Sigmoid colon (tissue), 7 donors: ENCODE measurements around the gene CUL7. TPM values are rescaled to one million over a fixed set of nuclear protein-coding genes. Genes with fewer than 3 reads are reported as not detected.

Experiments
- DNase-seq: peaks from one replicate; pipeline ENCODE4 v3.0.0-alpha.2; 2019
- H3K27ac ChIP-seq, 4 donors: fragments of 200-600 bp; sonication (generic); one replicate each; pipeline ENCODE4 v1.5.1; 2016 to 2019; ENCODE audit warnings: mild to moderate bottlenecking in 1 of 4
- H3K27me3 ChIP-seq, 3 donors: fragments of 200-600 bp; sonication (generic); one replicate each; pipeline ENCODE4 v1.5.1; 2019; ENCODE audit warnings: mild to moderate bottlenecking in 1 of 3
- H3K36me3 ChIP-seq, 4 donors: fragments of 200-600 bp; sonication (generic); one replicate each; pipeline ENCODE4 v1.5.1; 2016 to 2019
- H3K4me1 ChIP-seq, 4 donors: fragments of 200-600 bp; sonication (generic); one replicate each; pipeline ENCODE4 v1.5.1; 2017 to 2019
- H3K4me3 ChIP-seq, 4 donors: fragments of 200-600 bp; sonication (generic); one replicate each; pipeline ENCODE4 v1.5.1; 2017 to 2019; ENCODE audit warnings: mild to moderate bottlenecking in 2 of 4, moderate library complexity in 1 of 4
- H3K9me3 ChIP-seq, 4 donors: fragments of 200-600 bp in 3 of 4; sonication (generic) in 3 of 4; one replicate each; pipeline versions ENCODE4 v1.5.1 to v1.6.1; 2013 to 2019
- CTCF ChIP-seq, 4 experiments: fragments of 450-650 bp in 3 of 4; fragments of 200-600 bp in 1 of 4; IDR thresholded peaks; one replicate each; pipeline ENCODE4 v1.5.1; 2016 to 2019; ENCODE audit warnings: antibody characterized with exemption in 4 of 4, mild to moderate bottlenecking in 3 of 4, moderate library complexity in 2 of 4
- EP300 ChIP-seq, 4 donors: sonication (generic); formaldehyde crosslinking; IDR thresholded peaks; one replicate each; pipeline ENCODE4 v1.6.1; 2017; ENCODE audit warnings: antibody characterized with exemption in 4 of 4
- POLR2A ChIP-seq, 2 donors: fragments of 450-650 bp; IDR thresholded peaks; one replicate each; pipeline ENCODE4 v1.6.1; 2016; ENCODE audit warnings: antibody characterized with exemption in 2 of 2, mild to moderate bottlenecking in 2 of 2, moderate library complexity in 2 of 2
- POLR2AphosphoS5 ChIP-seq, 4 donors: sonication (generic); formaldehyde crosslinking; IDR thresholded peaks; one replicate each; pipeline ENCODE4 v1.6.1; 2017; ENCODE audit warnings: antibody characterized with exemption in 4 of 4
- WGBS, 2 donors: extraction: QIAGEN DNeasy Blood & Tissue Kit; methylation state at CpG; one replicate each; pipeline ENCODE4 v1.1.7; 2013; 5-methylcytosine and 5-hydroxymethylcytosine counted together
- intact Hi-C: fragments of 100-400 bp; cut with DNase I; formaldehyde crosslinking; loops from one replicate; pipeline ENCODE4 v1.15.1; 2023
- polyA plus RNA-seq, 3 donors: library from polyadenylated mRNA; stranded (reverse); fragments of 200-250 nt; gene quantifications; one replicate each; pipeline ENCODE4 v1.2.3, GENCODE V29; 2013
- total RNA-seq, 4 donors: library from RNA; depleted of rRNA; stranded (reverse); fragments of >200 nt; gene quantifications; one replicate each; pipeline ENCODE4 v1.1.0, GENCODE V29; 2016
- donor health status: healthy with polysubstance abuse.
- donor health status: Bipolar disorder and iron deficiency.
- donor health status: healthy.

Gene CUL7
- total and polyA plus RNA-seq, 7 donors: 3.0 to 14.4 (median 10.3) TPM

- H3K4me3 ChIP-seq: no peak overlapping the region
- TF ChIP-seq POLR2A (IDR thresholded peaks at IDR 0.05) (no peak), EP300 (IDR thresholded peaks at IDR 0.05) (no peak), POLR2AphosphoS5 (IDR thresholded peaks at IDR 0.05) (no peak), CTCF (IDR thresholded peaks at IDR 0.05) (no peak)
- no peaks in the 10 kb centered on the region for H3K9me3 ChIP-seq
- no peak overlapping the region for H3K27ac ChIP-seq
- no peak for DNase-seq
- WGBS, 2 donors: 92 to 95% methylated on average over 2 of the region's 2 CpGs
- no peaks in the 10 kb centered on the region for H3K27me3 ChIP-seq
- peaks cover 18 to 84% (median 28%) of the 10 kb centered on the region in 4 donors for H3K36me3 ChIP-seq
- H3K4me1 ChIP-seq: no peaks in the 10 kb centered on the region
- intact Hi-C loops: no loop called here
Measured at GRCh38 chr6:43034190-43034525, 19.5 kb downstream of the CUL7 start.

GRCh38 chr6:43033496-43034189, 20.0 kb downstream of the CUL7 start:
- intact Hi-C loops: no loop called here
- no peak for TF ChIP-seq CTCF (IDR thresholded peaks at IDR 0.05)
- no peak for TF ChIP-seq POLR2AphosphoS5 (IDR thresholded peaks at IDR 0.05)
- no peak for TF ChIP-seq POLR2A (IDR thresholded peaks at IDR 0.05)
- TF ChIP-seq EP300 (IDR thresholded peaks at IDR 0.05): no peak
- 84 to 87% methylated on average over 2 of the region's 2 CpGs for WGBS, 2 donors

GRCh38 chr6:43032326-43032725, 21.3 kb downstream of the CUL7 start:
- no peaks in the 10 kb centered on the region for H3K9me3 ChIP-seq
- TF ChIP-seq POLR2AphosphoS5 (IDR thresholded peaks at IDR 0.05): no peak
- no peak for TF ChIP-seq POLR2A (IDR thresholded peaks at IDR 0.05)
- TF ChIP-seq EP300 (IDR thresholded peaks at IDR 0.05): no peak
- TF ChIP-seq CTCF (IDR thresholded peaks at IDR 0.05): no peak
- peaks cover 19 to 84% (median 36%) of the 10 kb centered on the region in 4 donors for H3K36me3 ChIP-seq
- H3K27ac ChIP-seq: no peak overlapping the region
- H3K4me1 ChIP-seq: no peaks in the 10 kb centered on the region
- no peak for DNase-seq
- 85 to 90% methylated on average over 4 of the region's 4 CpGs for WGBS, 2 donors
- intact Hi-C loops: no loop called here
- H3K4me3 ChIP-seq: no peak overlapping the region
- H3K27me3 ChIP-seq: no peaks in the 10 kb centered on the region

More at GRCh38 chr6:43033496-43034189, 20.0 kb downstream of the CUL7 start:
- Histone ChIP-seq H3K27ac (no peak overlapping the region), H3K9me3 (no peaks in the 10 kb centered on the region), H3K4me3 (no peak overlapping the region), H3K27me3 (no peaks in the 10 kb centered on the region), H3K36me3 (peaks cover 24 to 84% (median 33%) of the 10 kb centered on the region in 4 donors), H3K4me1 (no peaks in the 10 kb centered on the region)
- no peak for DNase-seq

- Histone ChIP-seq H3K36me3 (peaks cover 36 to 92% (median 57%) of the 10 kb centered on the region in 4 donors), H3K27ac (no peak overlapping the region), H3K4me3 (no peak overlapping the region), H3K27me3 (no peaks in the 10 kb centered on the region), H3K4me1 (peaks cover 0 to 6% (median under 1%) of the 10 kb centered on the region in 4 donors), H3K9me3 (no peaks in the 10 kb centered on the region)
- intact Hi-C loops: no loop called here
- 93 to 95% methylated on average over 9 of the region's 9 CpGs for WGBS, 2 donors
- no peak for DNase-seq
- TF ChIP-seq POLR2A (IDR thresholded peaks at IDR 0.05): no peak
- no peak for TF ChIP-seq EP300 (IDR thresholded peaks at IDR 0.05)
- TF ChIP-seq POLR2AphosphoS5 (IDR thresholded peaks at IDR 0.05): no peak
- no peak for TF ChIP-seq CTCF (IDR thresholded peaks at IDR 0.05)
Measured at GRCh38 chr6:43029120-43029519, 24.5 kb downstream of the CUL7 start.

GRCh38 chr6:43026365-43026764, 27.3 kb downstream of the CUL7 start:
- WGBS, 2 donors: 88 to 90% methylated on average over 5 of the region's 5 CpGs
- H3K4me1 ChIP-seq: peaks cover 0 to 26% (median 20%) of the 10 kb centered on the region in 4 donors

More at GRCh38 chr6:43026365-43026764, 27.3 kb downstream of the CUL7 start:
- Histone ChIP-seq H3K27ac (no peak overlapping the region), H3K27me3 (no peaks in the 10 kb centered on the region), H3K4me3 (no peak overlapping the region), H3K9me3 (no peaks in the 10 kb centered on the region), H3K36me3 (peaks cover 36 to 65% (median 55%) of the 10 kb centered on the region in 4 donors)
- no peak for DNase-seq
- intact Hi-C loops: no loop called here
- TF ChIP-seq POLR2AphosphoS5 (IDR thresholded peaks at IDR 0.05) (no peak), POLR2A (IDR thresholded peaks at IDR 0.05) (no peak), EP300 (IDR thresholded peaks at IDR 0.05) (no peak), CTCF (IDR thresholded peaks at IDR 0.05) (no peak)
